DND-41 (cell line): ENCODE data around the gene PPP3CA.
A peak's percentile ranks its signal among the peaks of the same experiment; 100 is the strongest.

Source experiments
- ATAC-seq: fragments of 200-7000 bp; cut with Tn5 transposase; 3 replicates; pipeline ENCODE4 v1.9.1; 2021; ENCODE audit warnings: low read depth; ENCODE audit not compliant: insufficient read depth
- DNase-seq: peaks from one replicate; pipeline ENCODE4 v3.0.0-alpha.2; 2020
- H2AFZ ChIP-seq: 2 replicates; pipeline ENCODE4 v1.6.0; 2012; ENCODE audit warnings: low read depth, low read length
- H3K27ac ChIP-seq: 2 replicates; pipeline ENCODE4 v1.5.1; 2012; ENCODE audit warnings: low read length, inconsistent platforms
- H3K27me3 ChIP-seq: fragments of 200-600 bp; sonication (generic); 2 replicates; pipeline ENCODE4 v1.6.0; 2012; ENCODE audit warnings: low read length, mild to moderate bottlenecking, inconsistent platforms; ENCODE audit not compliant: insufficient read depth, poor library complexity
- H3K36me3 ChIP-seq: 2 replicates; pipeline ENCODE4 v1.5.1; 2012; ENCODE audit warnings: low read length, inconsistent platforms; ENCODE audit not compliant: insufficient read depth
- H3K4me1 ChIP-seq: 2 replicates; pipeline ENCODE4 v1.5.1; 2012; ENCODE audit warnings: mild to moderate bottlenecking, low read length; ENCODE audit not compliant: insufficient read depth
- H3K4me2 ChIP-seq: 2 replicates; pipeline ENCODE4 v1.6.0; 2012; ENCODE audit warnings: mild to moderate bottlenecking, moderate library complexity, low read length, inconsistent platforms; ENCODE audit not compliant: insufficient read depth
- H3K4me3 ChIP-seq, 2 experiments: fragments of 200-600 bp in 1 of 2; shearing (Covaris generic) in 1 of 2; 2 replicates each; pipeline ENCODE4 v1.5.1; 2012 to 2016; ENCODE audit warnings: inconsistent platforms in 2 of 2, low read length in 2 of 2, mild to moderate bottlenecking in 2 of 2, low read depth in 1 of 2, moderate library complexity in 1 of 2
- H3K79me2 ChIP-seq: 2 replicates; pipeline ENCODE4 v1.6.0; 2012; ENCODE audit warnings: low read length, inconsistent platforms; ENCODE audit not compliant: insufficient read depth
- H3K9ac ChIP-seq: 2 replicates; pipeline ENCODE4 v1.6.0; 2012; ENCODE audit warnings: low read depth, mild to moderate bottlenecking, inconsistent platforms, low read length, moderate library complexity
- H3K9me3 ChIP-seq: 2 replicates; pipeline ENCODE4 v1.5.1; 2012; ENCODE audit warnings: low read length, moderate library complexity, mild to moderate bottlenecking, inconsistent platforms; ENCODE audit not compliant: insufficient read depth, severe bottlenecking
- H4K20me1 ChIP-seq: 2 replicates; pipeline ENCODE4 v1.6.0; 2012; ENCODE audit warnings: low read length; ENCODE audit not compliant: insufficient read depth
- EZH2 ChIP-seq: IDR thresholded peaks from 3 replicates; pipeline ENCODE4 v1.6.1; 2012; ENCODE audit warnings: borderline replicate concordance, low read depth, mild to moderate bottlenecking, moderate library complexity, low read length, inconsistent platforms; ENCODE audit not compliant: severe bottlenecking
- TF ChIP-seq, protein P1 (sequence below): IDR thresholded peaks from 2 replicates; pipeline ENCODE4 v1.5.1; 2012; ENCODE audit warnings: borderline replicate concordance, low read length, moderate library complexity, mild to moderate bottlenecking; ENCODE audit not compliant: poor library complexity, severe bottlenecking; ENCODE audit errors: extremely low read depth

PPP3CA gene

DNA sequence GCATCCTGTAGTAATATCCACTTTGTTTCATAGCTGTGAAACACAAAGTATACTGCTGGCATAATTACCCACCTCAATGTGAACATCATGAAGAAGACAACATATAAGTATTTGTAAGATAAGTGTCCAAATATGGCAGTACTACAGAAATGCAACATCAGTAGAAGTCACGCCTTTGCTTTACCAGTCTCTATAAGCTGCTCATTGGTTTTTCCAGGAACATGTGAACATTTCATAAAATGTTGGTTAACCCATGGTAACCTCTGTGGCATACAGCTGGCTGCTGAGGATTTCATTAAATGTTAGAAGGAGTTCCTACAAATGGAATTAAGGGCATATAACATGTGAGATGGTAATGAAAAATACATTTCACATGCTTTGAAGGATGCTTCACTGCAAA is 77.6 kb downstream of the PPP3CA start:
- no peak overlapping the region for H3K4me3 ChIP-seq
- H3K36me3 ChIP-seq: no peaks in the 10 kb centered on the region
- DNase-seq (no peak), ATAC-seq (peak; percentile 56; the same call in 1 of the 3 replicates)
- H3K9ac ChIP-seq: no peak overlapping the region
- TF ChIP-seq EZH2: no peak
- TF ChIP-seq, protein P1, sequence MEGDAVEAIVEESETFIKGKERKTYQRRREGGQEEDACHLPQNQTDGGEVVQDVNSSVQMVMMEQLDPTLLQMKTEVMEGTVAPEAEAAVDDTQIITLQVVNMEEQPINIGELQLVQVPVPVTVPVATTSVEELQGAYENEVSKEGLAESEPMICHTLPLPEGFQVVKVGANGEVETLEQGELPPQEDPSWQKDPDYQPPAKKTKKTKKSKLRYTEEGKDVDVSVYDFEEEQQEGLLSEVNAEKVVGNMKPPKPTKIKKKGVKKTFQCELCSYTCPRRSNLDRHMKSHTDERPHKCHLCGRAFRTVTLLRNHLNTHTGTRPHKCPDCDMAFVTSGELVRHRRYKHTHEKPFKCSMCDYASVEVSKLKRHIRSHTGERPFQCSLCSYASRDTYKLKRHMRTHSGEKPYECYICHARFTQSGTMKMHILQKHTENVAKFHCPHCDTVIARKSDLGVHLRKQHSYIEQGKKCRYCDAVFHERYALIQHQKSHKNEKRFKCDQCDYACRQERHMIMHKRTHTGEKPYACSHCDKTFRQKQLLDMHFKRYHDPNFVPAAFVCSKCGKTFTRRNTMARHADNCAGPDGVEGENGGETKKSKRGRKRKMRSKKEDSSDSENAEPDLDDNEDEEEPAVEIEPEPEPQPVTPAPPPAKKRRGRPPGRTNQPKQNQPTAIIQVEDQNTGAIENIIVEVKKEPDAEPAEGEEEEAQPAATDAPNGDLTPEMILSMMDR: no peak
- H3K4me1 ChIP-seq: no peaks in the 10 kb centered on the region
- H2AFZ ChIP-seq: no peak overlapping the region
- H4K20me1 ChIP-seq: peaks cover 8% of the 10 kb centered on the region; the same call in 1 of the 2 replicates
- no peaks in the 10 kb centered on the region for H3K9me3 ChIP-seq
- H3K4me2 ChIP-seq: no peak overlapping the region
- H3K27me3 ChIP-seq: no peaks in the 10 kb centered on the region
- peaks cover 2% of the 10 kb centered on the region; the same call in 1 of the 2 replicates for H3K79me2 ChIP-seq
- no peak overlapping the region for H3K27ac ChIP-seq

DNA sequence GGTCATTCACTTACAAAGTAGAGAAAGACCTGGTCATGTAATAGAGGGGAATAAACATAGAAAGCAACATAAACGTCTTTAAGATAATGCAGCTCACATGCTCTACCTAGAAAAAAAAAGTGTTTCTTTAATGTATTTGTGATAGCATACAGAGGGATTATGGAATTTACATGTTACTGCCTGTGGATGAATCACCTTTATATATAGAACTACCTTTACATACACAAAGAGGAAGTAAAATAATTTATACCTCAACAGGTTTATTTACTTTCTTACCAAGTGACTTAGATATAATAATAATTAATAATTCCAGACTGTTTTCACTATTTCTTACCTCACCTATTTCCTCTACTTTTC is 81.5 kb downstream of the PPP3CA start:
- TF ChIP-seq, protein P1: no peak
- TF ChIP-seq EZH2: no peak
- H3K27ac ChIP-seq: no peak overlapping the region
- no peaks in the 10 kb centered on the region for H3K27me3 ChIP-seq
- H3K79me2 ChIP-seq: peaks cover 4% of the 10 kb centered on the region; the same call in 1 of the 2 replicates
- no peaks in the 10 kb centered on the region for H3K9me3 ChIP-seq
- no peak overlapping the region for H2AFZ ChIP-seq
- H3K36me3 ChIP-seq: no peaks in the 10 kb centered on the region
- no peak for ATAC-seq
- DNase-seq: no peak
- H3K4me2 ChIP-seq: no peak overlapping the region
- no peaks in the 10 kb centered on the region for H3K4me1 ChIP-seq
- H3K9ac ChIP-seq: no peak overlapping the region
- peaks cover 11% of the 10 kb centered on the region; the same call in 1 of the 2 replicates for H4K20me1 ChIP-seq
- no peak overlapping the region for H3K4me3 ChIP-seq

DNA sequence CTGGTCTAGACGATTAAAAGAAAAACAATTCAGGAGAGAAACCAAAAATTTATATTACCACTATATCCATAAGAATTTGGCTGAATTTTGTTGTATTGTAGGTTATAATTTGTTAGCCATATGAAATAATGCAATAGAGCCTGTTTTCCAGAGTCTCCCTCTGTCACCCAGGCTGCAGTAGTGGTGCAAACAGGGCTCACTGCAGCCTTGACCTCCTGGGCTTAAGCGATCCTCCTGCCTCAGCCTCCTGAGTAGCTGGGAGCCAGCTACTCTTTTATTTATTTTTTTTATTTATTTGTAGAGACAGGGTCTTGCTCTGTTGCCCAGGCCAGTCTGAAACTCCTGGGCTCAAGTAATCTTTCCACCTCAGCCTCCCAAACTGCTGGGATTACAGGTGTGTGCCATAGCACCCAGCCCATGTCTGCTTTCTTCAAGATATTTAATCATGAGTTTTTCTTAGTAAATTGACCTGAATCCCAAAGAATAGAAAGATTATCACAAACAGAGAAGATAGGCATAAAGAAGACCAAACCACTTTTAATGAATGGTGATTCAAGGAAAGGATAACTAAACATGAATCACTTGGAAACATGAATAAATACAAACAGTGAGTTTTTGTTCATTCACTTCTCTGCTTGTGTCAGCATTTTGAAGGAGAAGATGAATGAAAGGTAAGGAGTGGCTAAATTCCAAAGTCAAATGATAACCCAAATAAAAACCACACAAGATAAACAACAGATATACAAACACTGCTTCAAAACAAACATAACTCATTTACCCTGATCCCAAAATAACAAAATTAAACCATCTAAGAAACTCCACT is 82.1 kb downstream of the PPP3CA start:
- DNase-seq (no peak), ATAC-seq (no peak)
- H3K9me3 ChIP-seq: no peaks in the 10 kb centered on the region
- TF ChIP-seq, protein P1: no peak
- TF ChIP-seq EZH2: no peak
- no peaks in the 10 kb centered on the region for H3K27me3 ChIP-seq
- no peaks in the 10 kb centered on the region for H3K4me1 ChIP-seq
- no peak overlapping the region for H3K4me2 ChIP-seq
- H3K79me2 ChIP-seq: peaks cover 4% of the 10 kb centered on the region; the same call in 1 of the 2 replicates
- no peak overlapping the region for H2AFZ ChIP-seq
- peaks cover 11% of the 10 kb centered on the region; the same call in 1 of the 2 replicates for H4K20me1 ChIP-seq
- no peak overlapping the region for H3K4me3 ChIP-seq
- no peak overlapping the region for H3K9ac ChIP-seq
- no peaks in the 10 kb centered on the region for H3K36me3 ChIP-seq
- H3K27ac ChIP-seq: no peak overlapping the region
